HepG2 (cell line): ENCODE measurements around the gene SH3GLB2. TPM values are rescaled to one million over a fixed set of nuclear protein-coding genes. Genes with fewer than 3 reads are reported as not detected.

Experiments used
- AKAP8 ChIP-seq: sonication (generic); formaldehyde crosslinking; IDR thresholded peaks from 2 replicates; pipeline ENCODE4 v1.5.1; 2020; ENCODE audit warnings: mild to moderate bottlenecking, missing genetic modification reagents
- ELF4 ChIP-seq: sonication (generic); formaldehyde crosslinking; IDR thresholded peaks from 2 replicates; pipeline ENCODE4 v1.5.0; 2020; ENCODE audit warnings: missing genetic modification reagents, mild to moderate bottlenecking, moderate library complexity, borderline replicate concordance
- FOXK1 ChIP-seq: sonication (generic); formaldehyde crosslinking; IDR thresholded peaks from 2 replicates; pipeline ENCODE4 v1.4.0; 2020; ENCODE audit warnings: low read depth, missing genetic modification reagents, borderline replicate concordance
- HNF4A ChIP-seq: sonication (generic); formaldehyde crosslinking; IDR thresholded peaks from 2 replicates; pipeline ENCODE4 v1.4.0; 2020; ENCODE audit warnings: missing genetic modification reagents
- LCORL ChIP-seq, 2 experiments: fragments of 450-650 bp in 1 of 2; sonication (generic) in 1 of 2; formaldehyde crosslinking in 1 of 2; IDR thresholded peaks; 2 replicates each; pipeline versions ENCODE4 v1.5.0 to v1.6.1; 2017 to 2020; ENCODE audit warnings: antibody characterized with exemption in 1 of 2, missing genetic modification reagents in 1 of 2
- NONO ChIP-seq, 2 experiments: fragments of 450-650 bp in 1 of 2; sonication (generic) in 1 of 2; formaldehyde crosslinking in 1 of 2; IDR thresholded peaks in 1 of 2; conservative IDR thresholded peaks in 1 of 2; 2 replicates each; pipeline versions ENCODE4 v1.6.1 to v1.8.0; 2017 to 2022; ENCODE audit warnings: mild to moderate bottlenecking in 1 of 2, missing genetic modification reagents in 1 of 2, moderate library complexity in 1 of 2
- SMARCE1 ChIP-seq: fragments of 450-650 bp; IDR thresholded peaks from 2 replicates; pipeline ENCODE4 v1.6.1; 2017; ENCODE audit warnings: borderline replicate concordance
- SOX5 ChIP-seq: IDR thresholded peaks from 2 replicates; pipeline ENCODE4 v1.6.1; 2016; ENCODE audit warnings: borderline replicate concordance
- SPEN ChIP-seq: sonication (generic); formaldehyde crosslinking; IDR thresholded peaks from 2 replicates; pipeline ENCODE4 v1.5.1; 2020; ENCODE audit warnings: low read depth, mild to moderate bottlenecking, missing genetic modification reagents
- TBL1XR1 ChIP-seq: fragments of 150-350 bp; IDR thresholded peaks from 2 replicates; pipeline ENCODE4 v1.6.1; 2014; ENCODE audit warnings: borderline replicate concordance, low read length; ENCODE audit not compliant: partially characterized antibody
- ZC3H13 ChIP-seq: sonication (generic); formaldehyde crosslinking; IDR thresholded peaks from 2 replicates; pipeline ENCODE4 v1.8.1; 2023; ENCODE audit warnings: mild to moderate bottlenecking, missing genetic modification reagents, moderate library complexity
- ZFP1 ChIP-seq: IDR thresholded peaks from 2 replicates; pipeline ENCODE4 v1.6.1; 2016
- ZMAT3 ChIP-seq: sonication (generic); formaldehyde crosslinking; conservative IDR thresholded peaks from 2 replicates; pipeline ENCODE4 v1.7.0; 2021; ENCODE audit warnings: missing genetic modification reagents
- ZNF138 ChIP-seq: sonication (generic); formaldehyde crosslinking; IDR thresholded peaks from 2 replicates; pipeline ENCODE4 v1.5.0; 2020; ENCODE audit warnings: mild to moderate bottlenecking, low read depth, missing genetic modification reagents
- ZNF160 ChIP-seq: sonication (generic); formaldehyde crosslinking; IDR thresholded peaks from 2 replicates; pipeline ENCODE4 v1.8.0; 2022; ENCODE audit warnings: mild to moderate bottlenecking, inconsistent platforms, missing genetic modification reagents
- ZNF225 ChIP-seq: sonication (generic); formaldehyde crosslinking; IDR thresholded peaks from 2 replicates; pipeline ENCODE4 v1.4.0; 2020; ENCODE audit warnings: mild to moderate bottlenecking, missing genetic modification reagents
- ZNF331 ChIP-seq: sonication (generic); formaldehyde crosslinking; IDR thresholded peaks from 2 replicates; pipeline ENCODE4 v1.4.0; 2020; ENCODE audit warnings: missing genetic modification reagents
- ZNF333 ChIP-seq: sonication (generic); formaldehyde crosslinking; IDR thresholded peaks from 2 replicates; pipeline ENCODE4 v1.4.0; 2020; ENCODE audit warnings: mild to moderate bottlenecking, missing genetic modification reagents, borderline replicate concordance
- ZNF362 ChIP-seq: sonication (generic); formaldehyde crosslinking; IDR thresholded peaks from 2 replicates; pipeline ENCODE4 v1.4.0; 2020; ENCODE audit warnings: missing genetic modification reagents, mild to moderate bottlenecking, borderline replicate concordance
- ZNF501 ChIP-seq: sonication (generic); formaldehyde crosslinking; IDR thresholded peaks from 2 replicates; pipeline ENCODE4 v1.5.1; 2020; ENCODE audit warnings: mild to moderate bottlenecking, moderate library complexity, missing genetic modification reagents
- ZNF558 ChIP-seq: sonication (generic); formaldehyde crosslinking; IDR thresholded peaks from 2 replicates; pipeline ENCODE4 v1.9.0; 2022; ENCODE audit warnings: mild to moderate bottlenecking, missing genetic modification reagents, borderline replicate concordance
- ZNF670 ChIP-seq: sonication (generic); formaldehyde crosslinking; IDR thresholded peaks from 2 replicates; pipeline ENCODE4 v1.8.0; 2022; ENCODE audit warnings: mild to moderate bottlenecking, missing genetic modification reagents, borderline replicate concordance
- ZNF768 ChIP-seq: sonication (generic); formaldehyde crosslinking; IDR thresholded peaks from 2 replicates; pipeline ENCODE4 v1.4.0; 2020; ENCODE audit warnings: missing genetic modification reagents
- ZNF790 ChIP-seq: sonication (generic); formaldehyde crosslinking; IDR thresholded peaks from 2 replicates; pipeline ENCODE4 v1.8.0; 2022; ENCODE audit warnings: missing genetic modification reagents, mild to moderate bottlenecking, borderline replicate concordance
- polyA plus RNA-seq, 8 experiments: library from polyadenylated mRNA; depleted of rRNA in 3 of 8; stranded (reverse) in 7 of 8; unstranded in 1 of 8; fragments of >200 nt; fragmentation: Illumina TruSeq in 4 of 8; extraction: Trizol in 4 of 8; gene quantifications; 2 replicates each; pipeline versions ENCODE4 v1.2.1 to v1.2.3, GENCODE V29; 2011 to 2016; ENCODE audit warnings: low read depth in 4 of 8, missing spikeins in 1 of 8, mixed read lengths in 1 of 8; ENCODE audit not compliant: insufficient read depth in 1 of 8
- total RNA-seq, 5 experiments: library from RNA; depleted of rRNA; stranded (reverse); fragments of >200 nt; fragmentation: Illumina TruSeq; extraction: Trizol; gene quantifications; 2 replicates each; pipeline ENCODE4 v1.2.3, GENCODE V29; 2016; ENCODE audit warnings: low read depth in 1 of 5
- TF ChIP-seq, protein P1 (sequence below): sonication (generic); formaldehyde crosslinking; IDR thresholded peaks from 2 replicates; pipeline ENCODE4 v1.8.1; 2023; ENCODE audit warnings: mild to moderate bottlenecking, missing genetic modification reagents
- TF ChIP-seq, protein P2 (sequence below): sonication (generic); formaldehyde crosslinking; IDR thresholded peaks from 2 replicates; pipeline ENCODE4 v1.4.0; 2020; ENCODE audit warnings: missing genetic modification reagents

Gene SH3GLB2
- total and polyA plus RNA-seq, 2 of the 13 experiments (the other 11 are each of a cell fraction or from before 2014, with no cell fraction given) = 24.0 to 40.6 TPM

- TF ChIP-seq SMARCE1 (no peak), ZNF790 (no peak), ZNF362 (CRISPR knock-in tag) (peak; percentile 100), SPEN (peak; percentile 82), ZFP1 (CRISPR knock-in tag) (no peak; the same call in 1 of the 2 replicates), ZNF225 (CRISPR knock-in tag) (no peak), ZNF558 (no peak), ELF4 (0 out of 2 replicates have a peak, but pooled peaks have one; percentile 36), ZNF501 (CRISPR knock-in tag) (0 out of 2 replicates have a peak, but pooled peaks have one; percentile 35), ZNF138 (CRISPR knock-in tag) (no peak), HNF4A (peak; percentile 93), FOXK1 (CRISPR knock-in tag) (peak; percentile 77; the same call in 1 of the 2 replicates), ZNF768 (CRISPR knock-in tag) (peak; percentile 33; the same call in 1 of the 2 replicates), ZMAT3 (CRISPR knock-in tag) (0 out of 2 replicates have a peak, but pooled peaks have one; percentile 20), SOX5 (CRISPR knock-in tag) (peak; percentile 55; the same call in 1 of the 2 replicates), LCORL (IDR thresholded peaks at IDR 0.05) (no peak), LCORL (CRISPR knock-in tag; IDR thresholded peaks at IDR 0.05) (peak; percentile 95), ZC3H13 (CRISPR knock-in tag) (no peak), ZNF160 (CRISPR knock-in tag) (0 out of 2 replicates have a peak, but pooled peaks have one; percentile 39), NONO (IDR thresholded peaks at IDR 0.05) (no peak), NONO (CRISPR knock-in tag; conservative IDR thresholded peaks at IDR 0.05) (peak; percentile 88), ZNF670 (CRISPR knock-in tag) (peak; percentile 58; the same call in 1 of the 2 replicates), AKAP8 (CRISPR knock-in tag) (peak; percentile 80; the same call in 1 of the 2 replicates), ZNF333 (no peak), TBL1XR1 (peak; percentile 90), ZNF331 (peak; percentile 83)
- TF ChIP-seq, protein P1, sequence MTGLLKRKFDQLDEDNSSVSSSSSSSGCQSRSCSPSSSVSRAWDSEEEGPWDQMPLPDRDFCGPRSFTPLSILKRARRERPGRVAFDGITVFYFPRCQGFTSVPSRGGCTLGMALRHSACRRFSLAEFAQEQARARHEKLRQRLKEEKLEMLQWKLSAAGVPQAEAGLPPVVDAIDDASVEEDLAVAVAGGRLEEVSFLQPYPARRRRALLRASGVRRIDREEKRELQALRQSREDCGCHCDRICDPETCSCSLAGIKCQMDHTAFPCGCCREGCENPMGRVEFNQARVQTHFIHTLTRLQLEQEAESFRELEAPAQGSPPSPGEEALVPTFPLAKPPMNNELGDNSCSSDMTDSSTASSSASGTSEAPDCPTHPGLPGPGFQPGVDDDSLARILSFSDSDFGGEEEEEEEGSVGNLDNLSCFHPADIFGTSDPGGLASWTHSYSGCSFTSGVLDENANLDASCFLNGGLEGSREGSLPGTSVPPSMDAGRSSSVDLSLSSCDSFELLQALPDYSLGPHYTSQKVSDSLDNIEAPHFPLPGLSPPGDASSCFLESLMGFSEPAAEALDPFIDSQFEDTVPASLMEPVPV (CRISPR knock-in tag) = no peak
- TF ChIP-seq, protein P2, sequence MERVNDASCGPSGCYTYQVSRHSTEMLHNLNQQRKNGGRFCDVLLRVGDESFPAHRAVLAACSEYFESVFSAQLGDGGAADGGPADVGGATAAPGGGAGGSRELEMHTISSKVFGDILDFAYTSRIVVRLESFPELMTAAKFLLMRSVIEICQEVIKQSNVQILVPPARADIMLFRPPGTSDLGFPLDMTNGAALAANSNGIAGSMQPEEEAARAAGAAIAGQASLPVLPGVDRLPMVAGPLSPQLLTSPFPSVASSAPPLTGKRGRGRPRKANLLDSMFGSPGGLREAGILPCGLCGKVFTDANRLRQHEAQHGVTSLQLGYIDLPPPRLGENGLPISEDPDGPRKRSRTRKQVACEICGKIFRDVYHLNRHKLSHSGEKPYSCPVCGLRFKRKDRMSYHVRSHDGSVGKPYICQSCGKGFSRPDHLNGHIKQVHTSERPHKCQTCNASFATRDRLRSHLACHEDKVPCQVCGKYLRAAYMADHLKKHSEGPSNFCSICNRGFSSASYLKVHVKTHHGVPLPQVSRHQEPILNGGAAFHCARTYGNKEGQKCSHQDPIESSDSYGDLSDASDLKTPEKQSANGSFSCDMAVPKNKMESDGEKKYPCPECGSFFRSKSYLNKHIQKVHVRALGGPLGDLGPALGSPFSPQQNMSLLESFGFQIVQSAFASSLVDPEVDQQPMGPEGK (CRISPR knock-in tag) = peak; percentile 66
Observed at GRCh38 chr9:129064499-129064908, 36.4 kb upstream of the SH3GLB2 start (continued).
